SU-DHL-6 (cell line): Measurements from ENCODE around the gene SCNM1.

Source experiments
- H2AFZ ChIP-seq: fragments of 200-600 bp; sonication (generic); 2 replicates; pipeline ENCODE4 v1.6.1; 2014; ENCODE audit warnings: low read depth, mild to moderate bottlenecking, moderate library complexity, mixed read lengths, antibody characterized with exemption, low read length; ENCODE audit not compliant: severe bottlenecking
- H3F3A ChIP-seq: fragments of 200-600 bp; shearing (Covaris generic); 2 replicates; pipeline ENCODE4 v1.6.0; 2016; ENCODE audit warnings: antibody characterized with exemption, mild to moderate bottlenecking; ENCODE audit not compliant: insufficient read depth
- H3K27ac ChIP-seq: fragments of 200-600 bp; sonication (generic); 2 replicates; pipeline ENCODE4 v1.5.1; 2016; ENCODE audit warnings: low read depth, mild to moderate bottlenecking, low read length, moderate library complexity, mixed read lengths
- H3K27me3 ChIP-seq: fragments of 200-600 bp; sonication (generic), shearing (Covaris generic); 2 replicates; pipeline ENCODE4 v1.6.0; 2014; ENCODE audit warnings: mild to moderate bottlenecking, low read length
- H3K36me3 ChIP-seq: fragments of 200-600 bp; sonication (generic); 2 replicates; pipeline ENCODE4 v1.6.1; 2014; ENCODE audit warnings: mild to moderate bottlenecking, low read length, mixed read lengths
- H3K4me2 ChIP-seq: fragments of 300-600, 200-600 bp; shearing (Covaris generic), sonication (generic); 2 replicates; pipeline ENCODE4 v1.6.0; 2014; ENCODE audit warnings: low read length, low read depth, mild to moderate bottlenecking; ENCODE audit not compliant: poor library complexity, severe bottlenecking
- H3K4me3 ChIP-seq: fragments of 200-600 bp; sonication (generic); 2 replicates; pipeline ENCODE4 v1.5.1; 2014; ENCODE audit warnings: antibody characterized with exemption, low read length, mild to moderate bottlenecking, mixed read lengths; ENCODE audit not compliant: insufficient read depth, poor library complexity, severe bottlenecking
- H3K79me2 ChIP-seq: fragments of 200-600 bp; sonication (generic); 2 replicates; pipeline ENCODE4 v1.6.1; 2014; ENCODE audit warnings: mild to moderate bottlenecking, low read length, moderate library complexity; ENCODE audit not compliant: insufficient read depth
- H3K9ac ChIP-seq: fragments of 200-600 bp; sonication (generic); 2 replicates; pipeline ENCODE4 v1.7.0; 2014; ENCODE audit warnings: mild to moderate bottlenecking, low read length
- H3K9me2 ChIP-seq: fragments of 200-600 bp; sonication (generic); replicated peaks from 2 replicates; pipeline ENCODE4 v1.6.1; 2014; ENCODE audit warnings: low read length; ENCODE audit not compliant: insufficient read depth
- H3K9me3 ChIP-seq: fragments of 200-600 bp; sonication (generic); 2 replicates; pipeline ENCODE4 v1.6.1; 2014; ENCODE audit warnings: low read length, mixed read lengths; ENCODE audit not compliant: insufficient read depth
- H4K20me1 ChIP-seq: fragments of 200-600 bp; sonication (generic); 2 replicates; pipeline ENCODE4 v1.6.1; 2014; ENCODE audit warnings: low read depth, mild to moderate bottlenecking, antibody characterized with exemption, low read length, moderate library complexity, mixed read lengths
- CTCF ChIP-seq: fragments of 200-600 bp; sonication (generic); IDR thresholded peaks from one replicate; pipeline ENCODE4 v1.5.1; 2017; ENCODE audit warnings: antibody characterized with exemption, mild to moderate bottlenecking, low read length, moderate library complexity; ENCODE audit not compliant: insufficient read depth, poor library complexity, severe bottlenecking
- EZH2phosphoT487 ChIP-seq: fragments of 200-600 bp; sonication (generic), shearing (Covaris generic); conservative IDR thresholded peaks from 2 replicates; pipeline ENCODE4 v1.6.1; 2018; ENCODE audit warnings: mild to moderate bottlenecking, antibody characterized with exemption, low read length, moderate library complexity, mixed read lengths

The SCNM1 gene

GRCh38 chr1:151133018-151133806, 32.7 kb upstream of the SCNM1 start:
- H3K9ac ChIP-seq: no peak overlapping the region
- H3F3A ChIP-seq: no peaks in the 10 kb centered on the region
- H3K9me3 ChIP-seq: no peaks in the 10 kb centered on the region
- H3K9me2 ChIP-seq: no peaks in the 10 kb centered on the region
- no peak overlapping the region for H3K27ac ChIP-seq
- H3K4me2 ChIP-seq: no peak overlapping the region
- no peaks in the 10 kb centered on the region for H3K36me3 ChIP-seq
- no peaks in the 10 kb centered on the region for H3K27me3 ChIP-seq
- no peaks in the 10 kb centered on the region for H3K79me2 ChIP-seq
- no peak overlapping the region for H2AFZ ChIP-seq
- H3K4me3 ChIP-seq: no peak overlapping the region
- no peak for TF ChIP-seq CTCF
- no peak for TF ChIP-seq EZH2phosphoT487
- no peaks in the 10 kb centered on the region for H4K20me1 ChIP-seq

GRCh38 chr1:151134396-151134795, 31.5 kb upstream of the SCNM1 start:
- no peak overlapping the region for H3K27ac ChIP-seq
- TF ChIP-seq CTCF (no peak), EZH2phosphoT487 (no peak)
- H3K9me2 ChIP-seq: no peaks in the 10 kb centered on the region
- no peaks in the 10 kb centered on the region for H3K79me2 ChIP-seq
- H3K4me3 ChIP-seq: no peak overlapping the region
- H3K36me3 ChIP-seq: no peaks in the 10 kb centered on the region
- H2AFZ ChIP-seq: no peak overlapping the region
- no peaks in the 10 kb centered on the region for H3F3A ChIP-seq
- no peaks in the 10 kb centered on the region for H4K20me1 ChIP-seq
- H3K9me3 ChIP-seq: no peaks in the 10 kb centered on the region
- no peak overlapping the region for H3K9ac ChIP-seq
- H3K4me2 ChIP-seq: no peak overlapping the region
- no peaks in the 10 kb centered on the region for H3K27me3 ChIP-seq

GRCh38 chr1:151134991-151135390, 31.0 kb upstream of the SCNM1 start:
- Histone ChIP-seq H2AFZ (no peak overlapping the region), H3K9me3 (no peaks in the 10 kb centered on the region), H3F3A (no peaks in the 10 kb centered on the region), H3K79me2 (no peaks in the 10 kb centered on the region), H3K4me3 (no peak overlapping the region), H3K36me3 (no peaks in the 10 kb centered on the region), H3K27ac (no peak overlapping the region), H4K20me1 (no peaks in the 10 kb centered on the region), H3K9ac (no peak overlapping the region), H3K4me2 (no peak overlapping the region), H3K27me3 (no peaks in the 10 kb centered on the region), H3K9me2 (no peaks in the 10 kb centered on the region)
- TF ChIP-seq EZH2phosphoT487: no peak
- no peak for TF ChIP-seq CTCF
